ENCODE results near the gene ACSL3. TPM values are rescaled to one million over a fixed set of nuclear protein-coding genes. Genes with fewer than 3 reads are reported as not detected.
A peak's percentile ranks its signal among the peaks of the same experiment; 100 is the strongest.

Gene ACSL3
- total and polyA plus RNA-seq, 2 donors (not counting 3 experiments of a cell fraction or from before 2014, with no cell fraction given) = 58.7 to 139 TPM

- TF ChIP-seq MYC (IDR thresholded peaks at IDR 0.05; ENCODE audit: low read depth, low read length) (no peak), FOS (IDR thresholded peaks at IDR 0.05; ENCODE audit: borderline replicate concordance, insufficient read depth, low read length) (peak; percentile 39), GATA2 (IDR thresholded peaks at IDR 0.05; ENCODE audit: insufficient read depth, insufficient read length, low read depth, low read length) (no peak), POLR2A (IDR thresholded peaks at IDR 0.05; ENCODE audit: low read depth, low read length) (no peak), MAX (IDR thresholded peaks at IDR 0.05; ENCODE audit: insufficient read depth, insufficient read length) (no peak), POLR2AphosphoS5 (IDR thresholded peaks at IDR 0.05; ENCODE audit: insufficient read depth, low read depth, low read length) (no peak)
- TF ChIP-seq, protein P1, sequence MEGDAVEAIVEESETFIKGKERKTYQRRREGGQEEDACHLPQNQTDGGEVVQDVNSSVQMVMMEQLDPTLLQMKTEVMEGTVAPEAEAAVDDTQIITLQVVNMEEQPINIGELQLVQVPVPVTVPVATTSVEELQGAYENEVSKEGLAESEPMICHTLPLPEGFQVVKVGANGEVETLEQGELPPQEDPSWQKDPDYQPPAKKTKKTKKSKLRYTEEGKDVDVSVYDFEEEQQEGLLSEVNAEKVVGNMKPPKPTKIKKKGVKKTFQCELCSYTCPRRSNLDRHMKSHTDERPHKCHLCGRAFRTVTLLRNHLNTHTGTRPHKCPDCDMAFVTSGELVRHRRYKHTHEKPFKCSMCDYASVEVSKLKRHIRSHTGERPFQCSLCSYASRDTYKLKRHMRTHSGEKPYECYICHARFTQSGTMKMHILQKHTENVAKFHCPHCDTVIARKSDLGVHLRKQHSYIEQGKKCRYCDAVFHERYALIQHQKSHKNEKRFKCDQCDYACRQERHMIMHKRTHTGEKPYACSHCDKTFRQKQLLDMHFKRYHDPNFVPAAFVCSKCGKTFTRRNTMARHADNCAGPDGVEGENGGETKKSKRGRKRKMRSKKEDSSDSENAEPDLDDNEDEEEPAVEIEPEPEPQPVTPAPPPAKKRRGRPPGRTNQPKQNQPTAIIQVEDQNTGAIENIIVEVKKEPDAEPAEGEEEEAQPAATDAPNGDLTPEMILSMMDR (IDR thresholded peaks at IDR 0.05; ENCODE audit: extremely low read depth in 1 of 2, insufficient read depth in 1 of 2, low read depth in 1 of 2, low read length in 2 of 2) = no peak
- H2AFZ ChIP-seq (ENCODE audit: low read depth, low read length) = no peak overlapping the region
- H3K79me2 ChIP-seq (ENCODE audit: control insufficient read depth, insufficient read depth, low read length) = peaks cover 94% of the 10 kb centered on the region
- H3K9ac ChIP-seq (replicated peaks; ENCODE audit: extremely low read depth, insufficient read depth, low read length) = no peak overlapping the region
- H3K4me1 ChIP-seq (ENCODE audit: control insufficient read depth, extremely low read depth, insufficient read depth, low read length) = peaks cover 30% of the 10 kb centered on the region
- intact Hi-C loops (cut with micrococcal nuclease) (no loop called here), dilution Hi-C loops (cut with MboI; ENCODE audit: extremely low pct_ligation_motif_present, low sequenced_read_pairs) (no loop called here)
- H3K4me3 ChIP-seq (replicated peaks in 1 of 3; ENCODE audit: insufficient read depth in 1 of 3, low read depth in 1 of 3, low read length in 3 of 3) = no peak overlapping the region
- no peaks in the 10 kb centered on the region for H3K27me3 ChIP-seq (ENCODE audit: control insufficient read depth in 2 of 2, insufficient read depth in 2 of 2, low read length in 2 of 2)
- no peak overlapping the region for H3K4me2 ChIP-seq (ENCODE audit: insufficient read depth, low read length)
- H3K36me3 ChIP-seq (ENCODE audit: control insufficient read depth in 2 of 2, extremely low read depth in 1 of 2, insufficient read depth in 2 of 2, low read length in 2 of 2) = peaks cover 0 to 2% of the 10 kb centered on the region in 2 experiments
- H3K27ac ChIP-seq (ENCODE audit: insufficient read depth, low read depth, low read length) = no peak overlapping the region
- DNase-seq (ENCODE audit: low read depth, low spot score) = no peak
- FAIRE-seq = no peak
- no peaks in the 10 kb centered on the region for H3K9me3 ChIP-seq (replicated peaks; ENCODE audit: control insufficient read depth, insufficient read depth, low read length)
- ChIA-PET POLR2A (no interaction called here), CTCF (interaction anchor here (0.8 to 1.4 kb wide), 2 partner anchors 11 to 179 kb away, joined by 3 to 8 read pairs; no protein-coding TSS in a partner anchor)
- no TSS peak for BruUV-seq (replicated peaks)
- H4K20me1 ChIP-seq (replicated peaks; ENCODE audit: control insufficient read depth, extremely low read depth, insufficient read depth, low read length) = peaks cover 19% of the 10 kb centered on the region
- H3K9me1 ChIP-seq (replicated peaks; ENCODE audit: control insufficient read depth, extremely low read depth, insufficient read depth, low read length) = peaks cover 2% of the 10 kb centered on the region
These were observed 26.3 kb downstream of the ACSL3 start for GRCh38 chr2:222887124-222887523.

Data from endothelial cell of umbilical vein (primary cell).